DND-41 (cell line): ENCODE results near the gene P3H1.

Source experiments
- ATAC-seq: fragments of 200-7000 bp; cut with Tn5 transposase; 3 replicates; pipeline ENCODE4 v1.9.1; 2021; ENCODE audit warnings: low read depth; ENCODE audit not compliant: insufficient read depth
- DNase-seq: peaks from one replicate; pipeline ENCODE4 v3.0.0-alpha.2; 2020
- H2AFZ ChIP-seq: 2 replicates; pipeline ENCODE4 v1.6.0; 2012; ENCODE audit warnings: low read depth, low read length
- H3K27ac ChIP-seq: 2 replicates; pipeline ENCODE4 v1.5.1; 2012; ENCODE audit warnings: low read length, inconsistent platforms
- H3K27me3 ChIP-seq: fragments of 200-600 bp; sonication (generic); 2 replicates; pipeline ENCODE4 v1.6.0; 2012; ENCODE audit warnings: low read length, mild to moderate bottlenecking, inconsistent platforms; ENCODE audit not compliant: insufficient read depth, poor library complexity
- H3K36me3 ChIP-seq: 2 replicates; pipeline ENCODE4 v1.5.1; 2012; ENCODE audit warnings: low read length, inconsistent platforms; ENCODE audit not compliant: insufficient read depth
- H3K4me1 ChIP-seq: 2 replicates; pipeline ENCODE4 v1.5.1; 2012; ENCODE audit warnings: mild to moderate bottlenecking, low read length; ENCODE audit not compliant: insufficient read depth
- H3K4me2 ChIP-seq: 2 replicates; pipeline ENCODE4 v1.6.0; 2012; ENCODE audit warnings: mild to moderate bottlenecking, moderate library complexity, low read length, inconsistent platforms; ENCODE audit not compliant: insufficient read depth
- H3K4me3 ChIP-seq, 2 experiments: fragments of 200-600 bp in 1 of 2; shearing (Covaris generic) in 1 of 2; 2 replicates each; pipeline ENCODE4 v1.5.1; 2012 to 2016; ENCODE audit warnings: inconsistent platforms in 2 of 2, low read length in 2 of 2, mild to moderate bottlenecking in 2 of 2, low read depth in 1 of 2, moderate library complexity in 1 of 2
- H3K79me2 ChIP-seq: 2 replicates; pipeline ENCODE4 v1.6.0; 2012; ENCODE audit warnings: low read length, inconsistent platforms; ENCODE audit not compliant: insufficient read depth
- H3K9ac ChIP-seq: 2 replicates; pipeline ENCODE4 v1.6.0; 2012; ENCODE audit warnings: low read depth, mild to moderate bottlenecking, inconsistent platforms, low read length, moderate library complexity
- H3K9me3 ChIP-seq: 2 replicates; pipeline ENCODE4 v1.5.1; 2012; ENCODE audit warnings: low read length, moderate library complexity, mild to moderate bottlenecking, inconsistent platforms; ENCODE audit not compliant: insufficient read depth, severe bottlenecking
- H4K20me1 ChIP-seq: 2 replicates; pipeline ENCODE4 v1.6.0; 2012; ENCODE audit warnings: low read length; ENCODE audit not compliant: insufficient read depth
- CTCF ChIP-seq: IDR thresholded peaks from 2 replicates; pipeline ENCODE4 v1.5.1; 2012; ENCODE audit warnings: borderline replicate concordance, low read length, moderate library complexity, mild to moderate bottlenecking; ENCODE audit not compliant: poor library complexity, severe bottlenecking; ENCODE audit errors: extremely low read depth
- EZH2 ChIP-seq: IDR thresholded peaks from 3 replicates; pipeline ENCODE4 v1.6.1; 2012; ENCODE audit warnings: borderline replicate concordance, low read depth, mild to moderate bottlenecking, moderate library complexity, low read length, inconsistent platforms; ENCODE audit not compliant: severe bottlenecking

Gene P3H1

GRCh38 chr1:42784946-42785693, 18.3 kb upstream of the P3H1 start, which contains the start of gene TMEM269:
TMEM269 (plus strand) TSS chr1:42784991; CDS start chr1:42789894, 4,903 bp downstream.
- no peak within 1 kb of the TSS for H3K27ac ChIP-seq
- H3K4me1 ChIP-seq, result no peaks in the 10 kb centered on the region
- H3K4me2 ChIP-seq, result no peak within 1 kb of the TSS
- H3K9me3 ChIP-seq, result no peaks in the 10 kb centered on the region
- no peaks in the 10 kb centered on the region for H3K79me2 ChIP-seq
- no peak within 1 kb of the TSS for H3K4me3 ChIP-seq
- H3K36me3 ChIP-seq, result peaks cover 15% of the 10 kb centered on the region; the same call in 1 of the 2 replicates
- ATAC-seq (no peak), DNase-seq (no peak)
- no peak within 1 kb of the TSS for H3K9ac ChIP-seq
- no peak for TF ChIP-seq CTCF
- TF ChIP-seq EZH2, result no peak
- no peaks in the 10 kb centered on the region for H4K20me1 ChIP-seq
- H3K27me3 ChIP-seq, result no peaks in the 10 kb centered on the region
- H2AFZ ChIP-seq, result no peak within 1 kb of the TSS

- DNase-seq (no peak), ATAC-seq (no peak)
- no peak for TF ChIP-seq EZH2
- TF ChIP-seq CTCF, result no peak
- no peak overlapping the region for H3K27ac ChIP-seq
- no peak overlapping the region for H3K9ac ChIP-seq
- no peaks in the 10 kb centered on the region for H3K27me3 ChIP-seq
- peaks cover 20% of the 10 kb centered on the region for H3K36me3 ChIP-seq
- no peak overlapping the region for H3K4me2 ChIP-seq
- no peak overlapping the region for H3K4me3 ChIP-seq
- no peaks in the 10 kb centered on the region for H3K79me2 ChIP-seq
- no peaks in the 10 kb centered on the region for H3K4me1 ChIP-seq
- H4K20me1 ChIP-seq, result no peaks in the 10 kb centered on the region
- no peak overlapping the region for H2AFZ ChIP-seq
- H3K9me3 ChIP-seq, result no peaks in the 10 kb centered on the region
Measured at GRCh38 chr1:42784547-42784945, 17.7 kb upstream of the P3H1 start.

- Histone ChIP-seq H3K36me3 (peaks cover 25% of the 10 kb centered on the region), H2AFZ (no peak overlapping the region), H3K27me3 (no peaks in the 10 kb centered on the region), H3K9me3 (no peaks in the 10 kb centered on the region), H3K4me3 (no peak overlapping the region), H3K27ac (no peak overlapping the region), H3K79me2 (no peaks in the 10 kb centered on the region), H3K9ac (no peak overlapping the region), H3K4me1 (no peaks in the 10 kb centered on the region), H3K4me2 (no peak overlapping the region), H4K20me1 (no peaks in the 10 kb centered on the region)
- no peak for DNase-seq
- no peak for ATAC-seq
- TF ChIP-seq CTCF (no peak), EZH2 (no peak)
Measured at GRCh38 chr1:42783092-42783491, 16.3 kb upstream of the P3H1 start.

- ATAC-seq (no peak), DNase-seq (no peak)
- no peak overlapping the region for H3K4me3 ChIP-seq
- H2AFZ ChIP-seq, result no peak overlapping the region
- H3K9ac ChIP-seq, result no peak overlapping the region
- no peaks in the 10 kb centered on the region for H3K9me3 ChIP-seq
- no peak overlapping the region for H3K27ac ChIP-seq
- peaks cover 50% of the 10 kb centered on the region for H3K36me3 ChIP-seq
- no peaks in the 10 kb centered on the region for H4K20me1 ChIP-seq
- no peaks in the 10 kb centered on the region for H3K4me1 ChIP-seq
- H3K79me2 ChIP-seq, result no peaks in the 10 kb centered on the region
- TF ChIP-seq CTCF (no peak), EZH2 (no peak)
- H3K4me2 ChIP-seq, result no peak overlapping the region
- H3K27me3 ChIP-seq, result no peaks in the 10 kb centered on the region
Measured at GRCh38 chr1:42780176-42780575, 13.3 kb upstream of the P3H1 start.
